Heart right ventricle (tissue), 16 donors: ENCODE results near the gene SMCO1. TPM values are rescaled to one million over a fixed set of nuclear protein-coding genes. Genes with fewer than 3 reads are reported as not detected.

Experiments
- ATAC-seq, 8 donors: fragments of 200-7000 bp; cut with Tn5 transposase; one replicate each; pipeline ENCODE4 v1.9.1; 2020; ENCODE audit warnings: mild to moderate bottlenecking in 8 of 8, moderate library complexity in 8 of 8, moderate number of reproducible peaks in 1 of 8
- DNase-seq, 2 donors: peaks; one replicate each; pipeline ENCODE4 v3.0.0-alpha.2; 2020
- H3K27ac ChIP-seq, 10 donors: fragments of 200-600 bp; sonication (generic) in 2 of 10; one replicate each; pipeline versions ENCODE4 v1.5.0 to v1.8.0; 2020 to 2022; ENCODE audit warnings: mild to moderate bottlenecking in 3 of 10
- H3K27me3 ChIP-seq, 7 donors: fragments of 200-600 bp; one replicate each; pipeline ENCODE4 v1.8.0; 2021 to 2022; ENCODE audit warnings: mild to moderate bottlenecking in 2 of 7
- H3K36me3 ChIP-seq, 9 donors: fragments of 200-600 bp; sonication (generic) in 1 of 9; one replicate each; pipeline versions ENCODE4 v1.5.0 to v1.8.0; 2020 to 2022; ENCODE audit warnings: mild to moderate bottlenecking in 2 of 9
- H3K4me1 ChIP-seq, 9 donors: fragments of 200-600 bp; sonication (generic) in 1 of 9; one replicate each; pipeline versions ENCODE4 v1.5.0 to v1.8.0; 2020 to 2022; ENCODE audit warnings: mild to moderate bottlenecking in 4 of 9
- H3K4me3 ChIP-seq, 10 donors: fragments of 200-600 bp; sonication (generic) in 2 of 10; one replicate each; pipeline versions ENCODE4 v1.5.0 to v1.8.0; 2020 to 2022; ENCODE audit warnings: mild to moderate bottlenecking in 7 of 10, moderate library complexity in 2 of 10
- H3K9me3 ChIP-seq, 11 donors: fragments of 200-600 bp in 10 of 11; sonication (generic) in 2 of 11; one replicate each; pipeline versions ENCODE4 v1.5.0 to v1.8.0; 2013 to 2022; ENCODE audit warnings: mild to moderate bottlenecking in 2 of 11, control low read depth in 1 of 11, moderate library complexity in 1 of 11
- WGBS, 2 donors: extraction: QIAGEN DNeasy Blood & Tissue Kit; methylation state at CpG; one replicate each; pipeline ENCODE4 v1.1.7; 2013; ENCODE audit warnings: inconsistent platforms in 1 of 2; 5-methylcytosine and 5-hydroxymethylcytosine counted together
- intact Hi-C, 10 donors: fragments of 100-400 bp; cut with DNase I; formaldehyde crosslinking; loops; one replicate each; pipeline versions ENCODE4 v1.11.1 to v1.14.2; 2022
- polyA plus RNA-seq, 2 donors: library from polyadenylated mRNA; stranded (reverse); fragments of 200-250 nt; gene quantifications; one replicate each; pipeline ENCODE4 v1.2.3, GENCODE V29; 2013
- total RNA-seq, 10 donors: library from RNA; stranded (reverse); fragmentation: NEBNext Ultra II Directional in 3 of 10; extraction: Animal tissue kit (Norgen Biotek cat#: 25700) in 3 of 10; gene quantifications; one replicate each; pipeline versions ENCODE4 v1.2.1 to v1.2.4, GENCODE V29; 2021 to 2023
- TF ChIP-seq, protein P1 (sequence below), 9 donors: fragments of 200-600 bp; sonication (generic) in 2 of 9; IDR thresholded peaks; one replicate each; pipeline versions ENCODE4 v1.5.0 to v1.8.0; 2021 to 2022; ENCODE audit warnings: antibody characterized with exemption in 9 of 9, mild to moderate bottlenecking in 5 of 9, moderate library complexity in 1 of 9
- donor health status: Arrhythmogenic right ventricular cardiomyopathy.
- donor health status: ischemic (EF 13 %, LVEDD 7.1; RV severe dilation, severe dysfunction).
- donor health status: healthy with polysubstance abuse.
- donor health status: DM: no; HTN: yes; CAD: no.
- donor health status: DM: no; HTN: no; CAD: no.
- donor health status: ischemic (EF 25% LVEDD 6.9; RV normal size, moderate dysfunction).
- donor health status: ischemic (EF 25% LVEDD 5.7; RV mildly dilated, moderate dysfunction).
- donor health status: healthy.
- donor health status: DM: yes; HTN: yes; CAD: no.
- donor health status: Ischemic cardiomyopathy.
- donor health status: ischemic (EF 35%, LVEDD 5.7; RV mildly dilated, moderate dysfunction).
- donor health status: nonischemic (EF 11% LVEDD 7.7; RV severe dilation, severe dysfunction).
- donor health status: DM: yes; HTN: yes; CAD: no.
- donor health status: PGD.
- donor health status: ischemic (EF 29% LVEDD 5.4; RV normal size, mild dysfunction).
- donor health status: nonischemic (EF 23%, LVEDD 6.1; RV moderate dilation, normal function).

The SMCO1 gene
- total and polyA plus RNA-seq, 12 donors, result 3.2 to 143 (median 58.8) TPM

DNA sequence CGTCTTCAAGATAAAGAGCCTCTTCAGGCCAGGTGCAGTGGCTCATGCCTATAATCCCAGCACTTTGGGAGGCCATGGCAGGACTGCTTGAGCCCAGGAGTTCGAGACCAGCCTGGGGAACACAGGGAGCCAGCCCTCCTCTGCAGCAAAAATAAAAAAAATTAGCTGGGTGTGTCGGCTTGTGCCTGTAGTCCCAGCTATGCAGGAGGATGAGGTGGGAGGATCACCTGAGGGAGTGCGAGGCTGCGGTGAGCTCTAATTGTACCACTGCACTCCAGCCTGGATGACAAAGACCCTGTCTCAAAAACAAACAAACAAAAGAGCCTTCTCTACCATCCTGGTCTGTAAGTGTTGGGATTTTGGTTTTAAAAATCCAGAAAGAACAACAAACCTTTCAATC lies 42.1 kb upstream of the SMCO1 start:
- intact Hi-C loops, result no loop called here
- Histone ChIP-seq H3K36me3 (peaks cover 0 to 60% (median 4%) of the 10 kb centered on the region in 9 donors), H3K27ac (no peak overlapping the region), H3K4me3 (no peak overlapping the region), H3K4me1 (peaks cover 0 to 10% (median 0%) of the 10 kb centered on the region in 9 donors), H3K9me3 (no peaks in the 10 kb centered on the region), H3K27me3 (no peaks in the 10 kb centered on the region)
- ATAC-seq (no peak), DNase-seq (no peak)
- 90 to 92% methylated on average over 5 of the region's 5 CpGs for WGBS, 2 donors
- TF ChIP-seq, protein P1, sequence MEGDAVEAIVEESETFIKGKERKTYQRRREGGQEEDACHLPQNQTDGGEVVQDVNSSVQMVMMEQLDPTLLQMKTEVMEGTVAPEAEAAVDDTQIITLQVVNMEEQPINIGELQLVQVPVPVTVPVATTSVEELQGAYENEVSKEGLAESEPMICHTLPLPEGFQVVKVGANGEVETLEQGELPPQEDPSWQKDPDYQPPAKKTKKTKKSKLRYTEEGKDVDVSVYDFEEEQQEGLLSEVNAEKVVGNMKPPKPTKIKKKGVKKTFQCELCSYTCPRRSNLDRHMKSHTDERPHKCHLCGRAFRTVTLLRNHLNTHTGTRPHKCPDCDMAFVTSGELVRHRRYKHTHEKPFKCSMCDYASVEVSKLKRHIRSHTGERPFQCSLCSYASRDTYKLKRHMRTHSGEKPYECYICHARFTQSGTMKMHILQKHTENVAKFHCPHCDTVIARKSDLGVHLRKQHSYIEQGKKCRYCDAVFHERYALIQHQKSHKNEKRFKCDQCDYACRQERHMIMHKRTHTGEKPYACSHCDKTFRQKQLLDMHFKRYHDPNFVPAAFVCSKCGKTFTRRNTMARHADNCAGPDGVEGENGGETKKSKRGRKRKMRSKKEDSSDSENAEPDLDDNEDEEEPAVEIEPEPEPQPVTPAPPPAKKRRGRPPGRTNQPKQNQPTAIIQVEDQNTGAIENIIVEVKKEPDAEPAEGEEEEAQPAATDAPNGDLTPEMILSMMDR (IDR thresholded peaks at IDR 0.05), result no peak

DNA sequence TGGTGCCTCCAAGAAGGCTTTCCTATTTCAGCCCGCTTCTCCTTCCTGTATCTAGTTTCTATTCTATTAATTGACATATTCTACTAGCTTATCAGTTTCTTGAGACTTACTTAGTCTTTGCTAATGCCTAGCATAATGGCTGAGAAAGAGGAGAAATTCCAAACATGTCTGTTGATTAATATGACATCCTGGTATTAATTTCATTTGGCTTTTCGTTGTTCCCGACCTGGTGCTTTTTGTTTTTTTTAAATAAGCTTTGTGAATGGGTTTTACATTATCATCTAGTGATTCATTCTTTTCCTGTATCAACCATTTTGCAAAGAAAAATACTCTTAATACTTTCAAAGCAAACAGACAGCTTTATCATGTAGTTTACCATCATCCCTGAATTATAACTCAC lies 40.1 kb upstream of the SMCO1 start:
- H3K27ac ChIP-seq, result no peak overlapping the region
- peaks cover 0 to 2% (median 0%) of the 10 kb centered on the region in 11 donors for H3K9me3 ChIP-seq
- ATAC-seq (no peak), DNase-seq (no peak)
- no peak overlapping the region for H3K4me3 ChIP-seq
- H3K36me3 ChIP-seq, result peaks cover 0 to 44% (median 4%) of the 10 kb centered on the region in 9 donors
- TF ChIP-seq, protein P1 (IDR thresholded peaks at IDR 0.05), result no peak
- peaks cover 0 to 10% (median 0%) of the 10 kb centered on the region in 9 donors for H3K4me1 ChIP-seq
- intact Hi-C loops, result no loop called here
- H3K27me3 ChIP-seq, result no peaks in the 10 kb centered on the region
- 86% methylated on average over 3 of the region's 3 CpGs for WGBS, 2 donors

DNA sequence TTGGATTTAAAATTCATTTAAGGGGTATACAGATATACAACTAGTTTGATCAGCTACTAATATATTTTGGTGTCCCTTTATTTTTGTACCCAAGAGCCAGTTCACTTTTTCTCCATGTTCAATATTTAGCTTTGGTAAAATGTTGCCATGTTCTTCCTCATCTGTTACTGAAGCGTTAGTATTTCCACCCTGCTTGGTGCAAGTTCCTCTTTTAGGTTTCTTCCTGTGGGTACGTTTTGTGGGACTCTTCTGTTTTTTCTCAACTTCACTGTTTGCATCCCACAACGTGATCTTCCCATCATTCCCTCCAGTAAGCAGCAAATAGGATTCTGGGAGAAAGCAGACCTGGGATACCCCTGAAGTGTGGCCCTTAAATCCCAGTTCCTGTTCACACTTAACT lies 39.1 kb upstream of the SMCO1 start:
- H3K27ac ChIP-seq, result no peak overlapping the region
- TF ChIP-seq, protein P1 (IDR thresholded peaks at IDR 0.05), result no peak
- H3K9me3 ChIP-seq, result peaks cover 0 to 13% (median 0%) of the 10 kb centered on the region in 11 donors
- H3K4me3 ChIP-seq, result no peak overlapping the region
- WGBS, 2 donors, result 76 to 77% methylated on average over 3 of the region's 3 CpGs
- H3K27me3 ChIP-seq, result no peaks in the 10 kb centered on the region
- ATAC-seq (no peak), DNase-seq (no peak)
- peaks cover 0 to 10% (median 0%) of the 10 kb centered on the region in 9 donors for H3K4me1 ChIP-seq
- peaks cover 0 to 34% (median 0%) of the 10 kb centered on the region in 9 donors for H3K36me3 ChIP-seq
- intact Hi-C loops, result no loop called here

DNA sequence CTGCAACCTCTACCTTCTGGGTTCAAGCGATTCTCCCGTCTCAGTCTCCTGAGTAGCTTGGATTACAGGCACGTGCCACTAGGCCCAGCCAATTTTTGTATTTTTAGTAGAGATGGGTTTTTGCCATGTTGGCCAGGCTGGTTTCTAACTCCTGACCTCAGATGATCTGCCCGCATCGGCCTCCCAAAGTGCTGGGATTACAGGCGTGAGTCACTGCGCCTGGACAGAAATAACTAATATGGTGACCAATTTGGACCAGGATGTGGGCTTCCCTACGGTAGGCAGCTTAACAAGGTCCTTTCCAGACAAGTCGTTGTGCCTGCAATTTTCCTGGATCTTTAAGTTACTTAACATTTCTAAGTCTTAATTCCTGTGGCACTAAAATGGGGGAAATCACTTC lies 38.4 kb upstream of the SMCO1 start:
- Histone ChIP-seq H3K4me3 (no peak overlapping the region), H3K27ac (no peak overlapping the region)

More for the DNA sequence above, 38.4 kb upstream of the SMCO1 start:
- intact Hi-C loops, result no loop called here
- peaks cover 0 to 27% (median 0%) of the 10 kb centered on the region in 9 donors for H3K36me3 ChIP-seq
- peaks cover 0 to 10% (median 0%) of the 10 kb centered on the region in 9 donors for H3K4me1 ChIP-seq
- H3K27me3 ChIP-seq, result no peaks in the 10 kb centered on the region
- 92 to 96% methylated on average over 9 of the region's 9 CpGs for WGBS, 2 donors
- ATAC-seq (no peak), DNase-seq (no peak)
- TF ChIP-seq, protein P1 (IDR thresholded peaks at IDR 0.05), result no peak
- peaks cover 0 to 17% (median 0%) of the 10 kb centered on the region in 11 donors for H3K9me3 ChIP-seq
